ENCODE data around the gene PKDREJ. TPM values are rescaled to one million over a fixed set of nuclear protein-coding genes. Genes with fewer than 3 reads are reported as not detected.

The PKDREJ gene
- total RNA-seq, 4 donors from 2014 or later = under 0.01 to 0.23 (median 0.10) TPM; not detected in 1

DNA sequence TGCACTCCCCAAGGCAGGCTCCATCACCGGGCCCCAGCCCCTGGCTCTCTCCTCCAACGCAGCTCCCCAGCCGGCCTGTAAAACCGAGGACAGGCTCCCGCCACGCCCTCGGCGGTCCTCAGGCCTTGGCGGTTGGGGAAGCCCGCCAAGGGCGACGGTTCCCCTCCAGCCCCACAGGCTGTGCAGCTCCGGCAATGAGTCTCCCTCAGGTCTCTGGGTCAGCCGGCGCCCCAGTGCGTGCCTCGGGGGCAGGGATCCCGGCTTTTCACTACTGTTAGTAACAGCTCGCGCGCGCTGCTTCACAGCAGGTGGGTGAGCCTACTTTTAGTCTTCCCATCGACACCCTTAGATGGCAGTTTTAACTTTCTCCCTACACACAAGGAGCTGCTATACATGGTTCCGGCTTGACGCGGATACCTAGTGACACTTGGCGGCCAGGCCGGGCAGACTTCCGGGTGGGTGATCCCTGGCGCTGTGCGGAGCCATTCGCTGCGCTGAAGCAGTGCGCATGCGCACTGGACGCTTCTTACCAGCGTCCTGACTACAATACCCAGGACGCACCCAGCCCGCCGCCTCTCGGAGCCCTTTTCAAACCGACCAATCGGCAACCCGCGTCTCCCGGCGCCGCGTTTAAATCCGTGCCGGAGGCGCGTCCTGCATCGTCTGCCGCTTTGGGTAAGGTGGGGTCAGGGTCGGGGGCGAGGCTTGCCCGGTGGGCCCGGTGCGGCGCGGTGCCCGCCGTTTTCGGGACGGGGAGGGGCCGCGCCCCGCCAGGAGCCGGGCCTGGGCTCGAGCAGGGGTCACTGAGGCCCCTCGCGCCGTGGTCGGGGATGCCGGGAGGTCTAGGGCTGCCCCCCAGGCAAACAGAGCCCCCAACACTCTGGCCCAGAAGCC is 33.4 kb upstream of the PKDREJ start, which contains the start of gene GTSE1:
GTSE1 (plus strand) TSS at position 614 of the 894 bp plus-strand sequence. CDS start 531 bp downstream, outside the sequence.
- WGBS, 2 donors (ENCODE audit: low coverage in 1 of 2) = 0 to 3% methylated on average over 10 to 12 of the region's 76 CpGs
- TF ChIP-seq CTCF (IDR thresholded peaks at IDR 0.05) (peak in 2 of 4 experiments; percentile 0 to 40), POLR2A (IDR thresholded peaks at IDR 0.05) (peak; percentile 38 to 42), POLR2AphosphoS5 (IDR thresholded peaks at IDR 0.05) (peak; percentile 83), EP300 (IDR thresholded peaks at IDR 0.05) (no peak)
- Histone ChIP-seq H3K36me3 (peaks cover 0 to 27% of the 10 kb centered on the region in 2 donors), H3K4me1 (peaks cover 0 to 25% (median 15%) of the 10 kb centered on the region in 3 donors), H3K27me3 (no peaks in the 10 kb centered on the region), H3K4me3 (peak within 1 kb of the TSS; percentile 45 to 64), H3K27ac (peak within 1 kb of the TSS; percentile 83 to 91 (median 88)), H3K9me3 (peaks cover 0 to 9% (median 0%) of the 10 kb centered on the region in 3 donors)
- peak; percentile 99 for ATAC-seq

DNA sequence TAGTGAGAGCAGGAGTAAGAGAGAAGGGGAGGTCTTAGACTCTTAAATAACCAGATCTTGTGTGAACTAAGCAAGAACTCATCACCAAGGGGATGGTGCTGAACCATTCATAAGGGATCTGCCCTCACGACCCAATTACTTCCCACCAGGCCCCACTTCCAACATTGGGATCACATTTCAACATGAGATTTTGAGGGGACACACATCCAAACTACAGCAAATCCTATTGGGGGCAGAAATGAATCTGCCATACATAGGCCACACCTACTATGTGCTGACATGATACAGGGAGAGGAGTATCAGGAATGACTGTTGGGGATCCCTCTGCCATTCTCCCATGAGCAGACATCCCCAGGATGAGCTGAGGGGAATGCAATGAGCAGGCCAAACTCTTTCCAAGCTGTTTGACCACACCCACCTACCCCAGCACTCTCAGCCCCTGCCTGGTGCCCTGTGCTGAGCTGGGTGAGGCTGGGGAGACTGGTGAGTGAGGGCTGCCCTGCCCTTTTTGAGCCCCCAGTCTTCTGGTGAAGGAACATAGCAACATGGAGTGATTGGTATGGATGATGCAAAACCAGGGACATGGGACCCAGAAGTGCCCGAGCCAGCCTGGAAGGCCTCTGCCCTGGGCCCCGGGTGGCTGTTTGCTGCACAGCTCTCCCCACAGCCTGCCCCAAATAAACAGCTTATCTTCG is 32.3 kb upstream of the PKDREJ start:
- no peaks in the 10 kb centered on the region for H3K27me3 ChIP-seq
- TF ChIP-seq EP300 (IDR thresholded peaks at IDR 0.05) (no peak), POLR2AphosphoS5 (IDR thresholded peaks at IDR 0.05) (no peak), POLR2A (IDR thresholded peaks at IDR 0.05) (no peak), CTCF (IDR thresholded peaks at IDR 0.05) (no peak)
- 40 to 51% methylated on average over 2 to 4 of the region's 4 CpGs for WGBS, 2 donors (ENCODE audit: low coverage in 1 of 2)
- peaks cover 0 to 11% (median 0%) of the 10 kb centered on the region in 3 donors for H3K9me3 ChIP-seq
- peaks cover 0 to 25% (median 15%) of the 10 kb centered on the region in 3 donors for H3K4me1 ChIP-seq
- peak overlapping the region in 1 of 2 donors; percentile 64 for H3K4me3 ChIP-seq
- peaks cover 0 to 38% of the 10 kb centered on the region in 2 donors for H3K36me3 ChIP-seq
- ATAC-seq = no peak
- H3K27ac ChIP-seq = peak overlapping the region; percentile 83 to 91 (median 88)

GRCh38 chr22:46294784-46295183 is 31.6 kb upstream of the PKDREJ start:
- H3K36me3 ChIP-seq = peaks cover 0 to 44% of the 10 kb centered on the region in 2 donors
- H3K27me3 ChIP-seq = no peaks in the 10 kb centered on the region
- H3K4me3 ChIP-seq = no peak overlapping the region
- peaks cover 0 to 11% (median 0%) of the 10 kb centered on the region in 3 donors for H3K9me3 ChIP-seq
- no peak for ATAC-seq
- peaks cover 0 to 25% (median 15%) of the 10 kb centered on the region in 3 donors for H3K4me1 ChIP-seq
- WGBS, 2 donors (ENCODE audit: low coverage in 1 of 2) = 78 to 100% methylated on average over 1 to 2 of the region's 2 CpGs
- TF ChIP-seq CTCF (IDR thresholded peaks at IDR 0.05) = no peak
- TF ChIP-seq EP300 (IDR thresholded peaks at IDR 0.05) = no peak
- no peak for TF ChIP-seq POLR2AphosphoS5 (IDR thresholded peaks at IDR 0.05)
- TF ChIP-seq POLR2A (IDR thresholded peaks at IDR 0.05) = no peak
- H3K27ac ChIP-seq = no peak overlapping the region

DNA sequence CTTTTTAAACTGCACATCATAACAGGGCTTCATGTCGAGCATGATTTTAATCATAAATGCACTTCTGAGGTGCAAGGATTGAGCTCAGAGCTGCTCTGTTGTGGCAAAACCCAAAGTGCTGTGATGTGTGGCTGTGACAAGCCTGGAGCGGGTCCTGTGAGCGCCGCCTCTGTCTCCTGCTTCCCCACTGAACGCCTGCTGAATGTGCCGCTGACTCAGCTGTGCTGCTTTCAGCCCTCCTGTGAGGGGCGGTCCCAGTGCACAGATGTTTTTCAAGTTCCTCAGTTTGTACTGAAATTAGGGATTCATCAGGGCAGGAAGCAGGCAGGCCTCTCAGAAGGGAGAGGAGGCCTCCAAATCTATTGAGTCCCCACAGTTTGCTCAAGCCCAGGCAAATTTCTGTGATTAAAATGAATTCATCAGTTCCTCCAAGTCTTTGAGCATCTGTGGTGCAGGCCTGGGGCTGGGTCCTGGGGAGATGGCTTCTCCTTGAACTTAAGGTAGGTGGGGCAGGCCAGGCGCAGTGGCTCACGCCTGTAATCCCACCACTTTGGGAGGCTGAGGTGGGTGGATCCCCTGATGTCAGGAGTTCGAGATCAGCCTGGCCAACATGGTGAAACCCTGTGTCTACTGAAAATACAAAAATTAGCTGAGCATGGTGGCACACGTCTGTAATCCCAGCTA is 30.6 kb upstream of the PKDREJ start:
- H3K27ac ChIP-seq = peak overlapping the region in 2 of 4 donors; percentile 24 to 39
- 57 to 80% methylated on average over 1 to 3 of the region's 11 CpGs for WGBS, 2 donors (ENCODE audit: low coverage in 1 of 2)
- TF ChIP-seq POLR2A (IDR thresholded peaks at IDR 0.05) (no peak), POLR2AphosphoS5 (IDR thresholded peaks at IDR 0.05) (no peak), CTCF (IDR thresholded peaks at IDR 0.05) (no peak), EP300 (IDR thresholded peaks at IDR 0.05) (no peak)

More for the DNA sequence above, 30.6 kb upstream of the PKDREJ start:
- H3K4me1 ChIP-seq = peaks cover 0 to 25% (median 15%) of the 10 kb centered on the region in 3 donors
- ATAC-seq = no peak
- no peak overlapping the region for H3K4me3 ChIP-seq
- H3K27me3 ChIP-seq = no peaks in the 10 kb centered on the region
- peaks cover 0 to 11% (median 0%) of the 10 kb centered on the region in 3 donors for H3K9me3 ChIP-seq
- peaks cover 0 to 55% of the 10 kb centered on the region in 2 donors for H3K36me3 ChIP-seq
